ENCODE data around the gene CT45A10. TPM values are rescaled to one million over a fixed set of nuclear protein-coding genes. Genes with fewer than 3 reads are reported as not detected.
A peak's percentile ranks its signal among the peaks of the same experiment; 100 is the strongest.
"Not testable (repeated sequence)": the region's sequence is repeated elsewhere in the genome, so short reads cannot be mapped to it uniquely, and the experiment has no call there.

Gene CT45A10
- total and polyA plus RNA-seq, 10 of the 15 experiments (the other 5 are each of a cell fraction or from before 2014, with no cell fraction given), result not detected

GRCh38 chrX:135890087-135890585 is 3.1 kb downstream of the CT45A10 start (continued):
- no peak for TF ChIP-seq NFYB (IDR thresholded peaks at IDR 0.05; ENCODE audit: insufficient read depth, low read depth, low read length)
- TF ChIP-seq, protein P1, sequence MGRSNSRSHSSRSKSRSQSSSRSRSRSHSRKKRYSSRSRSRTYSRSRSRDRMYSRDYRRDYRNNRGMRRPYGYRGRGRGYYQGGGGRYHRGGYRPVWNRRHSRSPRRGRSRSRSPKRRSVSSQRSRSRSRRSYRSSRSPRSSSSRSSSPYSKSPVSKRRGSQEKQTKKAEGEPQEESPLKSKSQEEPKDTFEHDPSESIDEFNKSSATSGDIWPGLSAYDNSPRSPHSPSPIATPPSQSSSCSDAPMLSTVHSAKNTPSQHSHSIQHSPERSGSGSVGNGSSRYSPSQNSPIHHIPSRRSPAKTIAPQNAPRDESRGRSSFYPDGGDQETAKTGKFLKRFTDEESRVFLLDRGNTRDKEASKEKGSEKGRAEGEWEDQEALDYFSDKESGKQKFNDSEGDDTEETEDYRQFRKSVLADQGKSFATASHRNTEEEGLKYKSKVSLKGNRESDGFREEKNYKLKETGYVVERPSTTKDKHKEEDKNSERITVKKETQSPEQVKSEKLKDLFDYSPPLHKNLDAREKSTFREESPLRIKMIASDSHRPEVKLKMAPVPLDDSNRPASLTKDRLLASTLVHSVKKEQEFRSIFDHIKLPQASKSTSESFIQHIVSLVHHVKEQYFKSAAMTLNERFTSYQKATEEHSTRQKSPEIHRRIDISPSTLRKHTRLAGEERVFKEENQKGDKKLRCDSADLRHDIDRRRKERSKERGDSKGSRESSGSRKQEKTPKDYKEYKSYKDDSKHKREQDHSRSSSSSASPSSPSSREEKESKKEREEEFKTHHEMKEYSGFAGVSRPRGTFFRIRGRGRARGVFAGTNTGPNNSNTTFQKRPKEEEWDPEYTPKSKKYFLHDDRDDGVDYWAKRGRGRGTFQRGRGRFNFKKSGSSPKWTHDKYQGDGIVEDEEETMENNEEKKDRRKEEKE (IDR thresholded peaks at IDR 0.05), result no peak
- TF ChIP-seq, protein P2, sequence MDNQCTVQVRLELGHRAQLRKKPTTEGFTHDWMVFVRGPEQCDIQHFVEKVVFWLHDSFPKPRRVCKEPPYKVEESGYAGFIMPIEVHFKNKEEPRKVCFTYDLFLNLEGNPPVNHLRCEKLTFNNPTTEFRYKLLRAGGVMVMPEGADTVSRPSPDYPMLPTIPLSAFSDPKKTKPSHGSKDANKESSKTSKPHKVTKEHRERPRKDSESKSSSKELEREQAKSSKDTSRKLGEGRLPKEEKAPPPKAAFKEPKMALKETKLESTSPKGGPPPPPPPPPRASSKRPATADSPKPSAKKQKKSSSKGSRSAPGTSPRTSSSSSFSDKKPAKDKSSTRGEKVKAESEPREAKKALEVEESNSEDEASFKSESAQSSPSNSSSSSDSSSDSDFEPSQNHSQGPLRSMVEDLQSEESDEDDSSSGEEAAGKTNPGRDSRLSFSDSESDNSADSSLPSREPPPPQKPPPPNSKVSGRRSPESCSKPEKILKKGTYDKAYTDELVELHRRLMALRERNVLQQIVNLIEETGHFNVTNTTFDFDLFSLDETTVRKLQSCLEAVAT (IDR thresholded peaks at IDR 0.05), result no peak

DNA sequence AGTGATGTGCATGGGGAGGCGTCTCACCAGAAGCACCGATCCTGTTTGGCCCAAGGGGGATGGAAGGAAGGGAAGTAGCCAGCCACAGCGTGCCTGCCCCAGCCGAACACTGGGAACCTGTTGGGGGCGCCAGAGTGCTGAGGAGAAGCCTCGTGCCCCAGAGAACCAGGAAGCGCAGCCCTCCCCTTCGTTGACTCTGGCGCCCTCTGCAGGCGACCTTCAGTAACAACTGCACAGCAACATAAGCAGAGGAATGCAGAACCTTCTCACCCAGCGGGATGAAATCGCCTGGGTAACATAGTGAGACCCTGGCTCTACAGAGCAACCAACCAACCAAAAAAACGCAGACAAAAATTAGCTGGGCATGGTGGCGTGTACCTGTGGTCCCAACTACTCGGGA is 4.3 kb downstream of the CT45A10 start:
- TF ChIP-seq, protein P3, sequence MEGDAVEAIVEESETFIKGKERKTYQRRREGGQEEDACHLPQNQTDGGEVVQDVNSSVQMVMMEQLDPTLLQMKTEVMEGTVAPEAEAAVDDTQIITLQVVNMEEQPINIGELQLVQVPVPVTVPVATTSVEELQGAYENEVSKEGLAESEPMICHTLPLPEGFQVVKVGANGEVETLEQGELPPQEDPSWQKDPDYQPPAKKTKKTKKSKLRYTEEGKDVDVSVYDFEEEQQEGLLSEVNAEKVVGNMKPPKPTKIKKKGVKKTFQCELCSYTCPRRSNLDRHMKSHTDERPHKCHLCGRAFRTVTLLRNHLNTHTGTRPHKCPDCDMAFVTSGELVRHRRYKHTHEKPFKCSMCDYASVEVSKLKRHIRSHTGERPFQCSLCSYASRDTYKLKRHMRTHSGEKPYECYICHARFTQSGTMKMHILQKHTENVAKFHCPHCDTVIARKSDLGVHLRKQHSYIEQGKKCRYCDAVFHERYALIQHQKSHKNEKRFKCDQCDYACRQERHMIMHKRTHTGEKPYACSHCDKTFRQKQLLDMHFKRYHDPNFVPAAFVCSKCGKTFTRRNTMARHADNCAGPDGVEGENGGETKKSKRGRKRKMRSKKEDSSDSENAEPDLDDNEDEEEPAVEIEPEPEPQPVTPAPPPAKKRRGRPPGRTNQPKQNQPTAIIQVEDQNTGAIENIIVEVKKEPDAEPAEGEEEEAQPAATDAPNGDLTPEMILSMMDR (IDR thresholded peaks at IDR 0.05 in 2 of 3, conservative IDR thresholded peaks at IDR 0.05 in 1 of 3; ENCODE audit: control insufficient read depth in 2 of 3, extremely low read depth in 1 of 3, insufficient read depth in 1 of 3, low read depth in 3 of 3, low read length in 3 of 3), result peak; percentile 22 to 30 (median 23); a peak in 3 of 6 replicates
- peak; percentile 12; the same call in 1 of the 2 replicates for TF ChIP-seq RAD21 (IDR thresholded peaks at IDR 0.05; ENCODE audit: insufficient read depth, low read depth, low read length)
- FAIRE-seq; H3K9me3 ChIP-seq (replicated peaks; ENCODE audit: control insufficient read depth, insufficient read depth, low read length); H3K36me3 ChIP-seq (ENCODE audit: control insufficient read depth in 2 of 2, insufficient read depth in 2 of 2, low read length in 1 of 2); H2AFZ ChIP-seq (ENCODE audit: control insufficient read depth, low read depth, low read length); BruUV-seq (replicated peaks); ATAC-seq; H4K20me1 ChIP-seq (ENCODE audit: control insufficient read depth, insufficient read depth); H3K27ac ChIP-seq (ENCODE audit: control insufficient read depth, insufficient read depth); H3K79me2 ChIP-seq (ENCODE audit: control insufficient read depth, insufficient read depth, low read length); intact Hi-C loops (cut with micrococcal nuclease; ENCODE audit: unreplicated experiment); H3K4me1 ChIP-seq (ENCODE audit: control insufficient read depth, insufficient read depth, low read length); H3K4me3 ChIP-seq; CTCF ChIA-PET; H3K27me3 ChIP-seq (replicated peaks in 1 of 2; ENCODE audit: control insufficient read depth in 2 of 2, insufficient read depth in 2 of 2, low read length in 1 of 2); in situ Hi-C loops (cut with MboI); H3K9ac ChIP-seq (ENCODE audit: control insufficient read depth, insufficient read depth, low read length); POLR2A ChIA-PET; H3K4me2 ChIP-seq (ENCODE audit: control insufficient read depth, insufficient read depth); DNase-seq (ENCODE audit: low read depth, low spot score); SMC1A ChIA-PET (ENCODE audit: uncharacterized antibody, unreplicated experiment); RAD21 ChIA-PET (ENCODE audit: unreplicated experiment): not testable (repeated sequence)
- WGBS (ENCODE audit: insufficient coverage, insufficient replicate concordance, low lambda C conversion rate, missing lambda C conversion rate), result 36% methylated on average over 14 of the region's 15 CpGs

- WGBS (ENCODE audit: insufficient coverage, insufficient replicate concordance, low lambda C conversion rate, missing lambda C conversion rate), result 73% methylated on average over 11 of the region's 18 CpGs
- H3K9ac ChIP-seq (ENCODE audit: control insufficient read depth, insufficient read depth, low read length); H4K20me1 ChIP-seq (ENCODE audit: control insufficient read depth, insufficient read depth); ATAC-seq; H2AFZ ChIP-seq (ENCODE audit: control insufficient read depth, low read depth, low read length); H3K4me1 ChIP-seq (ENCODE audit: control insufficient read depth, insufficient read depth, low read length); H3K4me3 ChIP-seq; H3K9me3 ChIP-seq (replicated peaks; ENCODE audit: control insufficient read depth, insufficient read depth, low read length); SMC1A ChIA-PET (ENCODE audit: uncharacterized antibody, unreplicated experiment); H3K79me2 ChIP-seq (ENCODE audit: control insufficient read depth, insufficient read depth, low read length); H3K27ac ChIP-seq (ENCODE audit: control insufficient read depth, insufficient read depth); in situ Hi-C loops (cut with MboI); RAD21 ChIA-PET (ENCODE audit: unreplicated experiment); H3K4me2 ChIP-seq (ENCODE audit: control insufficient read depth, insufficient read depth); DNase-seq (ENCODE audit: low read depth, low spot score); POLR2A ChIA-PET; H3K36me3 ChIP-seq (ENCODE audit: control insufficient read depth in 2 of 2, insufficient read depth in 2 of 2, low read length in 1 of 2); CTCF ChIA-PET; FAIRE-seq; intact Hi-C loops (cut with micrococcal nuclease; ENCODE audit: unreplicated experiment); BruUV-seq (replicated peaks); H3K27me3 ChIP-seq (replicated peaks in 1 of 2; ENCODE audit: control insufficient read depth in 2 of 2, insufficient read depth in 2 of 2, low read length in 1 of 2): not testable (repeated sequence)
These were observed 5.0 kb downstream of the CT45A10 start for GRCh38 chrX:135888230-135888629.
